MCF 10A (cell line): Measurements from ENCODE around the gene CD93. TPM values are rescaled to one million over a fixed set of nuclear protein-coding genes. Genes with fewer than 3 reads are reported as not detected.

Experiments used
- BruUV-seq: library from RNA; stranded (reverse); fragments of 400-500 nt; replicated peaks from 2 replicates; lab custom pipeline; 2021; lab: Mats Ljungman, UMichigan
- CTCF ChIA-PET: fragments of 300-600 bp; sonication (Branson Sonifier 250); formaldehyde crosslinking; extraction: SDS; loops from one replicate; lab custom pipeline; 2021; ENCODE audit warnings: antibody characterized with exemption, inconsistent platforms; lab: Yijun Ruan, JAX
- POLR2A ChIA-PET: fragments of 300-600, 350-650 bp; sonication (Branson Sonifier 250); formaldehyde crosslinking; extraction: SDS; loops from one replicate; lab custom pipeline; 2020; ENCODE audit warnings: antibody characterized with exemption, inconsistent platforms; lab: Yijun Ruan, JAX
- DNase-seq: peaks from one replicate; pipeline ENCODE4 v3.0.0-alpha.2; 2018; ENCODE audit not compliant: unreplicated experiment
- H3K27ac Mint-ChIP-seq: one replicate; pipeline ENCODE4 v1.8.0; 2022; ENCODE audit warnings: mild to moderate bottlenecking, low read depth, mixed read lengths; ENCODE audit not compliant: unreplicated experiment
- H3K27me3 Mint-ChIP-seq: one replicate; pipeline ENCODE4 v1.8.0; 2022; ENCODE audit warnings: mixed read lengths; ENCODE audit not compliant: insufficient read depth, unreplicated experiment
- H3K36me3 Mint-ChIP-seq: one replicate; pipeline ENCODE4 v1.8.0; 2022; ENCODE audit warnings: mild to moderate bottlenecking, moderate library complexity, mixed read lengths; ENCODE audit not compliant: insufficient read depth, unreplicated experiment
- H3K4me1 Mint-ChIP-seq: one replicate; pipeline ENCODE4 v1.8.0; 2022; ENCODE audit warnings: mixed read lengths; ENCODE audit not compliant: insufficient read depth, unreplicated experiment
- H3K4me3 Mint-ChIP-seq: one replicate; pipeline ENCODE4 v1.8.0; 2022; ENCODE audit warnings: mild to moderate bottlenecking, moderate library complexity, mixed read lengths; ENCODE audit not compliant: unreplicated experiment
- H3K9me3 Mint-ChIP-seq: one replicate; pipeline ENCODE4 v1.8.0; 2022; ENCODE audit warnings: mixed read lengths; ENCODE audit not compliant: unreplicated experiment
- intact Hi-C: fragments of 100-400 bp; cut with micrococcal nuclease; formaldehyde crosslinking; loops from 2 replicates; pipeline ENCODE4 v1.14.1; 2022
- total RNA-seq: library from RNA; stranded (reverse); gene quantifications from 2 replicates; pipeline ENCODE4 v1.2.3, GENCODE V29; 2022
- TF ChIP-seq, protein P1 (sequence below): fragments of 200-600 bp; IDR thresholded peaks from one replicate; pipeline ENCODE4 v1.8.0; 2022; ENCODE audit warnings: antibody characterized with exemption, mild to moderate bottlenecking; ENCODE audit not compliant: unreplicated experiment

The CD93 gene
- total RNA-seq, 1 experiment from 2014 or later: not detected

- no peak overlapping the region for H3K27ac Mint-ChIP-seq
- H3K4me1 Mint-ChIP-seq: peaks cover 8% of the 10 kb centered on the region
- CTCF ChIA-PET: interaction anchor here (0.7 to 1.0 kb wide), 2 partner anchors 33 to 152 kb away, joined by 3 read pairs; no protein-coding TSS in a partner anchor
- no peaks in the 10 kb centered on the region for H3K36me3 Mint-ChIP-seq
- intact Hi-C loops: no loop called here
- POLR2A ChIA-PET: interaction anchor here (0.7 to 1.5 kb wide), 3 partner anchors 17 to 267 kb away, joined by 3 to 6 read pairs (median 4); partner anchors contain the start of gene NXT1
- DNase-seq: no peak
- no peaks in the 10 kb centered on the region for H3K27me3 Mint-ChIP-seq
- no peak overlapping the region for H3K4me3 Mint-ChIP-seq
- TF ChIP-seq, protein P1, sequence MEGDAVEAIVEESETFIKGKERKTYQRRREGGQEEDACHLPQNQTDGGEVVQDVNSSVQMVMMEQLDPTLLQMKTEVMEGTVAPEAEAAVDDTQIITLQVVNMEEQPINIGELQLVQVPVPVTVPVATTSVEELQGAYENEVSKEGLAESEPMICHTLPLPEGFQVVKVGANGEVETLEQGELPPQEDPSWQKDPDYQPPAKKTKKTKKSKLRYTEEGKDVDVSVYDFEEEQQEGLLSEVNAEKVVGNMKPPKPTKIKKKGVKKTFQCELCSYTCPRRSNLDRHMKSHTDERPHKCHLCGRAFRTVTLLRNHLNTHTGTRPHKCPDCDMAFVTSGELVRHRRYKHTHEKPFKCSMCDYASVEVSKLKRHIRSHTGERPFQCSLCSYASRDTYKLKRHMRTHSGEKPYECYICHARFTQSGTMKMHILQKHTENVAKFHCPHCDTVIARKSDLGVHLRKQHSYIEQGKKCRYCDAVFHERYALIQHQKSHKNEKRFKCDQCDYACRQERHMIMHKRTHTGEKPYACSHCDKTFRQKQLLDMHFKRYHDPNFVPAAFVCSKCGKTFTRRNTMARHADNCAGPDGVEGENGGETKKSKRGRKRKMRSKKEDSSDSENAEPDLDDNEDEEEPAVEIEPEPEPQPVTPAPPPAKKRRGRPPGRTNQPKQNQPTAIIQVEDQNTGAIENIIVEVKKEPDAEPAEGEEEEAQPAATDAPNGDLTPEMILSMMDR: no peak
- H3K9me3 Mint-ChIP-seq: no peaks in the 10 kb centered on the region
- BruUV-seq: no TSS peak
Observed at GRCh38 chr20:23083553-23084220, 2.4 kb downstream of the CD93 start.

- H3K27ac Mint-ChIP-seq: no peak overlapping the region
- CTCF ChIA-PET: interaction anchor here (0.7 to 1.0 kb wide), 3 partner anchors 33 to 153 kb away, joined by 3 read pairs; no protein-coding TSS in a partner anchor
- intact Hi-C loops: no loop called here
- DNase-seq: no peak
- H3K4me3 Mint-ChIP-seq: no peak overlapping the region
- peaks cover 15% of the 10 kb centered on the region for H3K4me1 Mint-ChIP-seq
- no peaks in the 10 kb centered on the region for H3K9me3 Mint-ChIP-seq
- no peaks in the 10 kb centered on the region for H3K27me3 Mint-ChIP-seq
- TF ChIP-seq, protein P1: no peak
- no TSS peak for BruUV-seq
- POLR2A ChIA-PET: interaction anchor here (0.6 to 1.5 kb wide), 6 partner anchors 18 to 267 kb away, joined by 3 to 6 read pairs (median 3); partner anchors contain the start of gene NXT1
- H3K36me3 Mint-ChIP-seq: no peaks in the 10 kb centered on the region
Observed at GRCh38 chr20:23082846-23083552, 3.1 kb downstream of the CD93 start.

- ChIA-PET POLR2A (interaction anchor here (0.7 kb wide), 1 partner anchor 13 kb away, joined by 3 read pairs; no protein-coding TSS in a partner anchor), CTCF (interaction anchor here (0.7 to 0.8 kb wide), 2 partner anchors 25 to 52 kb away, joined by 3 read pairs; no protein-coding TSS in a partner anchor)
- no peak overlapping the region for H3K4me3 Mint-ChIP-seq
- no peaks in the 10 kb centered on the region for H3K27me3 Mint-ChIP-seq
- intact Hi-C loops: no loop called here
- no peak for DNase-seq
- H3K4me1 Mint-ChIP-seq: peaks cover 18% of the 10 kb centered on the region
- TF ChIP-seq, protein P1: no peak
- no peak overlapping the region for H3K27ac Mint-ChIP-seq
- no peaks in the 10 kb centered on the region for H3K36me3 Mint-ChIP-seq
- H3K9me3 Mint-ChIP-seq: no peaks in the 10 kb centered on the region
- no TSS peak for BruUV-seq
Observed at GRCh38 chr20:23081263-23081819, 4.8 kb downstream of the CD93 start.

DNA sequence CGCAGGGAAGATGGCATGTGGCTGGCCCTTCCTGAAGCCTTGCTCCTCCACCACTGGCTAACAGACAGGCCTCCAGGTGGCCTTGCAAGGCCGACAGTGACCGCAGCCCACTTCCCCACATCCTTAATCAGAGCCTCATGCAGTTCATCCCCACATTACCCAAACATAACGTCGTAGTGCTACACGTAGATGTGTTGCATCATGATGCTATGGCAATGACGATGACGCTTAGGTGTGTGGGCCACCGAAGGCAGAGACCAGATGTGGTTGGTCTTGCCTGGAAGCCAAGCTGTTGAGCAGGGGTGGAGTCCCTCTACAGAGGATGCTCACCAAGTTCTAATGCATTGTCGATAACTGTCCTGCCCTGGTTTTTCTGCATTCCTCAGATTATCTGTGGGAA lies 5.6 kb downstream of the CD93 start:
- Mint-ChIP-seq H3K4me3 (no peak overlapping the region), H3K4me1 (peaks cover 18% of the 10 kb centered on the region), H3K9me3 (no peaks in the 10 kb centered on the region), H3K36me3 (no peaks in the 10 kb centered on the region), H3K27ac (no peak overlapping the region), H3K27me3 (no peaks in the 10 kb centered on the region)
- POLR2A ChIA-PET: interaction anchor here (0.7 to 0.9 kb wide), 2 partner anchors 14 to 20 kb away, joined by 3 to 5 read pairs; no protein-coding TSS in a partner anchor
- intact Hi-C loops: no loop called here
- no peak for DNase-seq
- no TSS peak for BruUV-seq
- TF ChIP-seq, protein P1: no peak
- CTCF ChIA-PET: interaction anchor here (0.7 to 0.8 kb wide), 2 partner anchors 26 to 53 kb away, joined by 3 read pairs; no protein-coding TSS in a partner anchor
